Measurements from ENCODE around the gene DGKB.

DNA sequence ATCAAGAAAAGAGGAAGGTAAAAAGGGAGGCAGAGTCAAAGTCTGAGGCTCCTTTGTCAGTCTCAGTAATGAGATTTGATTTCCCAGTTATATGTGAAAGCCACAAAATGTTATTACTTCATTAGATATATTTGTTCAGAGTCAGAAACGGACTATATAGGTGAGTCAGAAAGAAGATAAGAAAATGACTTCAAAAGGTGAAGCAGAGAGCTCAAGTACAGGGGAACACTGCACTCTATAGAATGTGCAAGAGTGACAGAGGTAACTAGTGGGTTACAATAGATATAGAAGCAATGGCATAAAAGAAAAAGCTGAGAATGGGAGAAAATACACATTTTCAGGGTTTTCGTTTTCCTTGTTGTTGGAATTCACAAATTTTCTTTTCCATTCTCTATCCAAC, 43.3 kb downstream of the DGKB start:
- TF ChIP-seq, protein P1, sequence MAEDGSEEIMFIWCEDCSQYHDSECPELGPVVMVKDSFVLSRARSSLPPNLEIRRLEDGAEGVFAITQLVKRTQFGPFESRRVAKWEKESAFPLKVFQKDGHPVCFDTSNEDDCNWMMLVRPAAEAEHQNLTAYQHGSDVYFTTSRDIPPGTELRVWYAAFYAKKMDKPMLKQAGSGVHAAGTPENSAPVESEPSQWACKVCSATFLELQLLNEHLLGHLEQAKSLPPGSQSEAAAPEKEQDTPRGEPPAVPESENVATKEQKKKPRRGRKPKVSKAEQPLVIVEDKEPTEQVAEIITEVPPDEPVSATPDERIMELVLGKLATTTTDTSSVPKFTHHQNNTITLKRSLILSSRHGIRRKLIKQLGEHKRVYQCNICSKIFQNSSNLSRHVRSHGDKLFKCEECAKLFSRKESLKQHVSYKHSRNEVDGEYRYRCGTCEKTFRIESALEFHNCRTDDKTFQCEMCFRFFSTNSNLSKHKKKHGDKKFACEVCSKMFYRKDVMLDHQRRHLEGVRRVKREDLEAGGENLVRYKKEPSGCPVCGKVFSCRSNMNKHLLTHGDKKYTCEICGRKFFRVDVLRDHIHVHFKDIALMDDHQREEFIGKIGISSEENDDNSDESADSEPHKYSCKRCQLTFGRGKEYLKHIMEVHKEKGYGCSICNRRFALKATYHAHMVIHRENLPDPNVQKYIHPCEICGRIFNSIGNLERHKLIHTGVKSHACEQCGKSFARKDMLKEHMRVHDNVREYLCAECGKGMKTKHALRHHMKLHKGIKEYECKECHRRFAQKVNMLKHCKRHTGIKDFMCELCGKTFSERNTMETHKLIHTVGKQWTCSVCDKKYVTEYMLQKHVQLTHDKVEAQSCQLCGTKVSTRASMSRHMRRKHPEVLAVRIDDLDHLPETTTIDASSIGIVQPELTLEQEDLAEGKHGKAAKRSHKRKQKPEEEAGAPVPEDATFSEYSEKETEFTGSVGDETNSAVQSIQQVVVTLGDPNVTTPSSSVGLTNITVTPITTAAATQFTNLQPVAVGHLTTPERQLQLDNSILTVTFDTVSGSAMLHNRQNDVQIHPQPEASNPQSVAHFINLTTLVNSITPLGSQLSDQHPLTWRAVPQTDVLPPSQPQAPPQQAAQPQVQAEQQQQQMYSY (CRISPR knock-in tag; IDR thresholded peaks at IDR 0.05) = no peak
- TF ChIP-seq FOXP1 (CRISPR knock-in tag; IDR thresholded peaks at IDR 0.05; ENCODE audit: borderline replicate concordance) = no peak
- TF ChIP-seq ZNF219 (CRISPR knock-in tag; IDR thresholded peaks at IDR 0.05; ENCODE audit: borderline replicate concordance) = no peak
- TF ChIP-seq, protein P2, sequence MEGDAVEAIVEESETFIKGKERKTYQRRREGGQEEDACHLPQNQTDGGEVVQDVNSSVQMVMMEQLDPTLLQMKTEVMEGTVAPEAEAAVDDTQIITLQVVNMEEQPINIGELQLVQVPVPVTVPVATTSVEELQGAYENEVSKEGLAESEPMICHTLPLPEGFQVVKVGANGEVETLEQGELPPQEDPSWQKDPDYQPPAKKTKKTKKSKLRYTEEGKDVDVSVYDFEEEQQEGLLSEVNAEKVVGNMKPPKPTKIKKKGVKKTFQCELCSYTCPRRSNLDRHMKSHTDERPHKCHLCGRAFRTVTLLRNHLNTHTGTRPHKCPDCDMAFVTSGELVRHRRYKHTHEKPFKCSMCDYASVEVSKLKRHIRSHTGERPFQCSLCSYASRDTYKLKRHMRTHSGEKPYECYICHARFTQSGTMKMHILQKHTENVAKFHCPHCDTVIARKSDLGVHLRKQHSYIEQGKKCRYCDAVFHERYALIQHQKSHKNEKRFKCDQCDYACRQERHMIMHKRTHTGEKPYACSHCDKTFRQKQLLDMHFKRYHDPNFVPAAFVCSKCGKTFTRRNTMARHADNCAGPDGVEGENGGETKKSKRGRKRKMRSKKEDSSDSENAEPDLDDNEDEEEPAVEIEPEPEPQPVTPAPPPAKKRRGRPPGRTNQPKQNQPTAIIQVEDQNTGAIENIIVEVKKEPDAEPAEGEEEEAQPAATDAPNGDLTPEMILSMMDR (IDR thresholded peaks at IDR 0.05) = no peak
- TF ChIP-seq ATF2 (CRISPR knock-in tag; IDR thresholded peaks at IDR 0.05; ENCODE audit: borderline replicate concordance, low read depth) = no peak
- TF ChIP-seq, protein P3, sequence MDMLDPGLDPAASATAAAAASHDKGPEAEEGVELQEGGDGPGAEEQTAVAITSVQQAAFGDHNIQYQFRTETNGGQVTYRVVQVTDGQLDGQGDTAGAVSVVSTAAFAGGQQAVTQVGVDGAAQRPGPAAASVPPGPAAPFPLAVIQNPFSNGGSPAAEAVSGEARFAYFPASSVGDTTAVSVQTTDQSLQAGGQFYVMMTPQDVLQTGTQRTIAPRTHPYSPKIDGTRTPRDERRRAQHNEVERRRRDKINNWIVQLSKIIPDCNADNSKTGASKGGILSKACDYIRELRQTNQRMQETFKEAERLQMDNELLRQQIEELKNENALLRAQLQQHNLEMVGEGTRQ (CRISPR knock-in tag; IDR thresholded peaks at IDR 0.05) = no peak
- TF ChIP-seq, protein P4, sequence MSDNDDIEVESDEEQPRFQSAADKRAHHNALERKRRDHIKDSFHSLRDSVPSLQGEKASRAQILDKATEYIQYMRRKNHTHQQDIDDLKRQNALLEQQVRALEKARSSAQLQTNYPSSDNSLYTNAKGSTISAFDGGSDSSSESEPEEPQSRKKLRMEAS (CRISPR knock-in tag; IDR thresholded peaks at IDR 0.05) = no peak
- TF ChIP-seq TEAD4 (CRISPR knock-in tag; IDR thresholded peaks at IDR 0.05) = no peak
- TF ChIP-seq, protein P5, sequence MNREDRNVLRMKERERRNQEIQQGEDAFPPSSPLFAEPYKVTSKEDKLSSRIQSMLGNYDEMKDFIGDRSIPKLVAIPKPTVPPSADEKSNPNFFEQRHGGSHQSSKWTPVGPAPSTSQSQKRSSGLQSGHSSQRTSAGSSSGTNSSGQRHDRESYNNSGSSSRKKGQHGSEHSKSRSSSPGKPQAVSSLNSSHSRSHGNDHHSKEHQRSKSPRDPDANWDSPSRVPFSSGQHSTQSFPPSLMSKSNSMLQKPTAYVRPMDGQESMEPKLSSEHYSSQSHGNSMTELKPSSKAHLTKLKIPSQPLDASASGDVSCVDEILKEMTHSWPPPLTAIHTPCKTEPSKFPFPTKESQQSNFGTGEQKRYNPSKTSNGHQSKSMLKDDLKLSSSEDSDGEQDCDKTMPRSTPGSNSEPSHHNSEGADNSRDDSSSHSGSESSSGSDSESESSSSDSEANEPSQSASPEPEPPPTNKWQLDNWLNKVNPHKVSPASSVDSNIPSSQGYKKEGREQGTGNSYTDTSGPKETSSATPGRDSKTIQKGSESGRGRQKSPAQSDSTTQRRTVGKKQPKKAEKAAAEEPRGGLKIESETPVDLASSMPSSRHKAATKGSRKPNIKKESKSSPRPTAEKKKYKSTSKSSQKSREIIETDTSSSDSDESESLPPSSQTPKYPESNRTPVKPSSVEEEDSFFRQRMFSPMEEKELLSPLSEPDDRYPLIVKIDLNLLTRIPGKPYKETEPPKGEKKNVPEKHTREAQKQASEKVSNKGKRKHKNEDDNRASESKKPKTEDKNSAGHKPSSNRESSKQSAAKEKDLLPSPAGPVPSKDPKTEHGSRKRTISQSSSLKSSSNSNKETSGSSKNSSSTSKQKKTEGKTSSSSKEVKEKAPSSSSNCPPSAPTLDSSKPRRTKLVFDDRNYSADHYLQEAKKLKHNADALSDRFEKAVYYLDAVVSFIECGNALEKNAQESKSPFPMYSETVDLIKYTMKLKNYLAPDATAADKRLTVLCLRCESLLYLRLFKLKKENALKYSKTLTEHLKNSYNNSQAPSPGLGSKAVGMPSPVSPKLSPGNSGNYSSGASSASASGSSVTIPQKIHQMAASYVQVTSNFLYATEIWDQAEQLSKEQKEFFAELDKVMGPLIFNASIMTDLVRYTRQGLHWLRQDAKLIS (CRISPR knock-in tag; IDR thresholded peaks at IDR 0.05; ENCODE audit: borderline replicate concordance) = no peak
- no peak for TF ChIP-seq ATF3 (CRISPR knock-in tag; conservative IDR thresholded peaks at IDR 0.05)
- no peak for TF ChIP-seq CREB1 (CRISPR knock-in tag; IDR thresholded peaks at IDR 0.05)
